Lower lobe of right lung (tissue), 2 donors: Measurements from ENCODE around the gene TRAPPC2B. TPM values are rescaled to one million over a fixed set of nuclear protein-coding genes. Genes with fewer than 3 reads are reported as not detected.

Source experiments
- ATAC-seq, 2 donors: fragments of 200-7000 bp; cut with Tn5 transposase; one replicate each; pipeline ENCODE4 v1.9.1; 2020 to 2022; ENCODE audit warnings: mild to moderate bottlenecking in 2 of 2, moderate library complexity in 2 of 2
- DNase-seq: peaks from one replicate; pipeline ENCODE4 v3.0.0-alpha.2; 2020
- H3K27ac ChIP-seq: fragments of 200-600 bp; one replicate; pipeline ENCODE4 v1.8.0; 2022
- H3K27me3 ChIP-seq: fragments of 200-600 bp; one replicate; pipeline ENCODE4 v1.8.0; 2022; ENCODE audit warnings: low read depth
- H3K36me3 ChIP-seq: fragments of 200-600 bp; one replicate; pipeline ENCODE4 v1.8.0; 2022; ENCODE audit warnings: mild to moderate bottlenecking
- H3K4me1 ChIP-seq: fragments of 200-600 bp; one replicate; pipeline ENCODE4 v1.8.0; 2022
- H3K4me3 ChIP-seq: fragments of 200-600 bp; one replicate; pipeline ENCODE4 v1.8.0; 2022; ENCODE audit warnings: mild to moderate bottlenecking
- H3K9me3 ChIP-seq: fragments of 200-600 bp; one replicate; pipeline ENCODE4 v1.8.0; 2022
- intact Hi-C: fragments of 100-400 bp; cut with DNase I; formaldehyde crosslinking; loops from one replicate; pipeline ENCODE4 v1.11.0; 2022
- total RNA-seq: library from RNA; stranded (reverse); fragmentation: NEBNext Ultra II Directional; extraction: Animal tissue kit (Norgen Biotek cat#: 25700); gene quantifications from one replicate; pipeline ENCODE4 v1.2.1, GENCODE V29; 2021
- TF ChIP-seq, protein P1 (sequence below): fragments of 200-600 bp; IDR thresholded peaks from one replicate; pipeline ENCODE4 v1.8.0; 2022; ENCODE audit warnings: antibody characterized with exemption, mild to moderate bottlenecking
- donor health status: DM: no; HTN: yes; CAD: no; lungs with severe emphysema.

TRAPPC2B gene
- total RNA-seq, 1 donor from 2014 or later: 6.9 TPM

DNA sequence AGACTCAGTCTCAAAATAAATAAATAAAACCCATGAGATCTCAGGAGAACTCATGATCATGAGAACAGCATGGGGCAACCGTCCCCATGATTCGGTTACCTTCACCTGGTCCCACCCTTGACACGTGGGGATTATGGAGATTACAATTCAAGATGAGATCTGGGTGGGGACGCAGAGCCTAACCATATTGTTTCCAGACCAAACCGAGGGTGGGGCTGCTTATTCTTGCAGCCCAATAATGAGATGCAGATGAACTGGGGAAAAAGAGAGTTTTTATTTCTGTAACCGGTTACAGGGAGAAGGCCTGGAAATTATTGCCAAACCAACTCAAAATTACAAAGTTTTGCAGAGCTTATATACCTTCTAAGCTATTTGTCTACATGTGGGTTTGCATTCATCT is 12.8 kb downstream of the TRAPPC2B start:
- H3K9me3 ChIP-seq: peaks cover 59% of the 10 kb centered on the region
- intact Hi-C loops: no loop called here
- no peak overlapping the region for H3K27ac ChIP-seq
- no peaks in the 10 kb centered on the region for H3K4me1 ChIP-seq
- H3K36me3 ChIP-seq: peaks cover 51% of the 10 kb centered on the region
- H3K4me3 ChIP-seq: no peak overlapping the region
- no peaks in the 10 kb centered on the region for H3K27me3 ChIP-seq
- TF ChIP-seq, protein P1, sequence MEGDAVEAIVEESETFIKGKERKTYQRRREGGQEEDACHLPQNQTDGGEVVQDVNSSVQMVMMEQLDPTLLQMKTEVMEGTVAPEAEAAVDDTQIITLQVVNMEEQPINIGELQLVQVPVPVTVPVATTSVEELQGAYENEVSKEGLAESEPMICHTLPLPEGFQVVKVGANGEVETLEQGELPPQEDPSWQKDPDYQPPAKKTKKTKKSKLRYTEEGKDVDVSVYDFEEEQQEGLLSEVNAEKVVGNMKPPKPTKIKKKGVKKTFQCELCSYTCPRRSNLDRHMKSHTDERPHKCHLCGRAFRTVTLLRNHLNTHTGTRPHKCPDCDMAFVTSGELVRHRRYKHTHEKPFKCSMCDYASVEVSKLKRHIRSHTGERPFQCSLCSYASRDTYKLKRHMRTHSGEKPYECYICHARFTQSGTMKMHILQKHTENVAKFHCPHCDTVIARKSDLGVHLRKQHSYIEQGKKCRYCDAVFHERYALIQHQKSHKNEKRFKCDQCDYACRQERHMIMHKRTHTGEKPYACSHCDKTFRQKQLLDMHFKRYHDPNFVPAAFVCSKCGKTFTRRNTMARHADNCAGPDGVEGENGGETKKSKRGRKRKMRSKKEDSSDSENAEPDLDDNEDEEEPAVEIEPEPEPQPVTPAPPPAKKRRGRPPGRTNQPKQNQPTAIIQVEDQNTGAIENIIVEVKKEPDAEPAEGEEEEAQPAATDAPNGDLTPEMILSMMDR: no peak
- ATAC-seq (no peak), DNase-seq (no peak)

DNA sequence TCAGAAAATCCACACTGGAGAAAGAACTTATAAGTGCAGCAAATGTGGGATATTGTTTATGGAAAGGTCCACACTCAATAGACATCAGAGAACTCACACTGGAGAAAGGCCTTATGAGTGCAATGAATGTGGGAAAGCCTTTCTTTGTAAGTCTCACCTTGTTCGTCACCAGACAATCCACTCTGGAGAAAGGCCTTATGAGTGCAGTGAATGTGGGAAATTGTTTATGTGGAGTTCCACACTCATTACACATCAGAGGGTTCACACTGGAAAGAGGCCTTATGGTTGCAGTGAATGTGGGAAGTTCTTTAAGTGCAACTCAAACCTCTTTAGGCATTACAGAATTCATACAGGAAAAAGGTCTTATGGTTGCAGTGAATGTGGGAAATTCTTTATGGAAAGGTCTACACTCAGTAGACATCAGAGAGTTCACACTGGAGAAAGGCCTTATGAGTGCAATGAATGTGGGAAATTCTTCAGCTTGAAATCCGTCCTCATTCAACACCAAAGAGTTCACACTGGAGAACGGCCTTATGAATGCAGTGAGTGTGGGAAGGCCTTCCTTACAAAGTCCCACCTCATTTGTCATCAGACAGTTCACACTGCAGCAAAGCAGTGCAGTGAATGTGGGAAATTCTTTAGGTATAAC is 14.3 kb downstream of the TRAPPC2B start:
- no peaks in the 10 kb centered on the region for H3K27me3 ChIP-seq
- intact Hi-C loops: no loop called here
- no peak overlapping the region for H3K27ac ChIP-seq
- no peak overlapping the region for H3K4me3 ChIP-seq
- peaks cover 43% of the 10 kb centered on the region for H3K36me3 ChIP-seq
- no peak for DNase-seq
- H3K4me1 ChIP-seq: no peaks in the 10 kb centered on the region
- no peak for ATAC-seq
- TF ChIP-seq, protein P1: no peak
- H3K9me3 ChIP-seq: peaks cover 59% of the 10 kb centered on the region

DNA sequence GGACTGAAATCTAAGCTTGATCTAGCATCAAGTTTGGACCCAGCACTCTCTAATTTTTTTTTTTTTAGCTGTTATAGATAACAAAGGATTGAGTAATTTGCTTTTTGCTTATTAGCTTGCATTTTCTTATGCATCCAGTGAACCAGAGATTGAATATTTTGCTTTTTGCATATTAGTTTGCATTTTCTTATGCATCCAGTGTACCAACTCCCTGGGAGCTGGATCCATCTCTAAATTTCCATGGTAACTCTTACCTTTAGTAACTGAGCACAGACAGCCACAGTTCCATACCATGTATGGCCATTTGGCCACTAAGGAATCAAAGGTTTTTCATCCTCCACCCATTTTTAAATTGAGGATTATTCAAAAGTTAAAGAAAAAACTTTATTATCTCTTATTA is 17.6 kb downstream of the TRAPPC2B start:
- no peaks in the 10 kb centered on the region for H3K4me1 ChIP-seq
- TF ChIP-seq, protein P1: no peak

DNA sequence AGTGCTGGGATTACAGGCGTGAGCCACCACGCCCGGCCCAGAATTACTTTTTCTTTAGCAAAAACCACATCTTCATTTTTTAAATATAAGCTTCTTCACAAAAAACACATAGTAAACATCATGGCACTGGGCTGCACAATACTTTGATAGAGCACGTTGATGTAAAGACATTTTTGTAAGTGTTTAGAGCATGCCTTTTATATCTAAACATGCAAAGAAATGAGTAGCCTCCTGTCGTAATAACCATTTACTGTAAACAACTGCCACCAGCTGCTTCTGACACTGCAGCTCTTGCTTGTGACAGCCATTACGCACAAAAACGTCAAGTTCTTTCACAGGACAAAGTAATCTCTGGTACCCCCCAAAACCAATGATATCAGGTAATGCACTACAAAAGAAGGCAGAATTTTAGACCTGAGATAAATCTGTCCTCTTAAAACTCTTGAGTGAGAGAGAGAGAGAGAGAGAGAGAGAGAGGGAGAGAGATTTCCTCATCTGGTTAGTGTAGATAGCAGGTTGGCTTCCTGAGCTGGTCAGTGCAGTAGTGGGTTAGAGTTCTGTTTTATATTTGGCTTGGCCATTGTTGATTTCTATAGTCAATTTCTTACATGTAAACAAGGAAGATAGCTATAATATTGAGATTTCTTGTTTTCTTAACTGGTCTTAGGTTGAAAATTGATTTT is 19.6 kb downstream of the TRAPPC2B start:
- no peak overlapping the region for H3K4me3 ChIP-seq
- no peak for DNase-seq
- H3K27me3 ChIP-seq: no peaks in the 10 kb centered on the region
- peaks cover 4% of the 10 kb centered on the region for H3K36me3 ChIP-seq
- TF ChIP-seq, protein P1: no peak
- H3K9me3 ChIP-seq: peaks cover 22% of the 10 kb centered on the region
- no peak for ATAC-seq
- intact Hi-C loops: no loop called here
- no peaks in the 10 kb centered on the region for H3K4me1 ChIP-seq
- no peak overlapping the region for H3K27ac ChIP-seq

More for the DNA sequence above, 17.6 kb downstream of the TRAPPC2B start:
- peaks cover 17% of the 10 kb centered on the region for H3K36me3 ChIP-seq
- no peak for ATAC-seq
- no peak overlapping the region for H3K4me3 ChIP-seq
- no peak overlapping the region for H3K27ac ChIP-seq
- intact Hi-C loops: no loop called here
- DNase-seq: no peak
- H3K9me3 ChIP-seq: peaks cover 43% of the 10 kb centered on the region
- no peaks in the 10 kb centered on the region for H3K27me3 ChIP-seq

DNA sequence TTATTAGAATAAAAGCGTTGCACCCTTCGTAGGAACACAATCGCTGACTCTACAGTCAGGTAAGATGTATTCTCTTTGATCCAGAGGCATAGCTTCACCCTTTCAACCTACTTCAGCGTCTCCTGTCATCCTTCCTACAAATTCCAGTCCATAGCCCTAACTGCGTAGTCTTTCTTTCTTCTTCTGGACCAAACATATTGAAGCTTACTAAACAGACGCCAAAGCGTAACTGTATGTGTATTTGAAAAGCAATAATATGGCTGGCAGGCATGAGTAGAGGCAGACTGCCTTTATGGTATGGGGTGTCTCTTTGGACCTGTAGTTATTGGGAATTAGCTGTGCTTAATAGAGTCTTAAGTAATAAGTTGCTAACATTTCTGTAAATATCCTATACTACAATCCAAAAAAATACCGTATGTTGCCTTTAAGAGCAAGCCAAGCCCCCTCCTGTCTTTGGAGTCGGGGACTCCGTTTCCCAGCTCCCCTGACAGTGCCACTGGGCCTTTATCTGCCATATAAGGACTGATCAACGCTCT is 25.9 kb downstream of the TRAPPC2B start:
- Histone ChIP-seq H3K4me1 (peaks cover 21% of the 10 kb centered on the region), H3K27ac (peak overlapping the region; percentile 93), H3K36me3 (peaks cover 12% of the 10 kb centered on the region), H3K4me3 (peak overlapping the region; percentile 90), H3K9me3 (no peaks in the 10 kb centered on the region), H3K27me3 (no peaks in the 10 kb centered on the region)
- intact Hi-C loops: no loop called here
- no peak for DNase-seq
- TF ChIP-seq, protein P1: no peak
- ATAC-seq: no peak
